IMR-90 (cell line): Measurements from ENCODE around the gene FAM200C.

Experiments
- CEBPB ChIP-seq: IDR thresholded peaks from 2 replicates; pipeline ENCODE4 v1.6.1; 2012; ENCODE audit warnings: low read depth, low read length, improper control_type of control experiment
- POLR2A ChIP-seq: IDR thresholded peaks from 2 replicates; pipeline ENCODE4 v1.6.1; 2012; ENCODE audit warnings: mild to moderate bottlenecking, low read depth, low read length

- TF ChIP-seq CEBPB (no peak), POLR2A (no peak)
These were observed 22.2 kb downstream of the FAM200C start for GRCh38 chr5:160377651-160378050.
